ENCODE measurements around the gene HSD17B14.
"Not testable (repeated sequence)": the region's sequence is repeated elsewhere in the genome, so short reads cannot be mapped to it uniquely, and the experiment has no call there.

The HSD17B14 gene

GRCh38 chr19:48836089-48837017, at the start of gene HSD17B14:
Gene HSD17B14 (minus strand): TSS chr19:48836491. CDS start chr19:48836411, 80 bp downstream.
- no peaks in the 10 kb centered on the region for H3K9me3 ChIP-seq (ENCODE audit: low read length)
- H3K4me3 ChIP-seq (ENCODE audit: low read length): no peak within 1 kb of the TSS
- H3K36me3 ChIP-seq (ENCODE audit: insufficient read depth, low read length): no peaks in the 10 kb centered on the region
- H3K27me3 ChIP-seq (ENCODE audit: insufficient read depth, low read length): no peaks in the 10 kb centered on the region
- H2AFZ ChIP-seq (ENCODE audit: low read depth, low read length): no peak within 1 kb of the TSS
- no peaks in the 10 kb centered on the region for H3K4me1 ChIP-seq (ENCODE audit: insufficient read depth, low read length)

GRCh38 chr19:48883726-48884125, 47.4 kb upstream of the HSD17B14 start:
- Histone ChIP-seq H3K4me3 (ENCODE audit: low read length) (no peak overlapping the region), H3K9me3 (ENCODE audit: low read length) (peaks cover 4% of the 10 kb centered on the region), H3K27me3 (ENCODE audit: insufficient read depth, low read length) (no peaks in the 10 kb centered on the region), H3K36me3 (ENCODE audit: insufficient read depth, low read length) (peaks cover 2% of the 10 kb centered on the region), H2AFZ (ENCODE audit: low read depth, low read length) (no peak overlapping the region), H3K4me1 (ENCODE audit: insufficient read depth, low read length) (no peaks in the 10 kb centered on the region)

- Histone ChIP-seq H3K36me3 (ENCODE audit: insufficient read depth, low read length) (peaks cover 2% of the 10 kb centered on the region), H3K4me3 (ENCODE audit: low read length) (no peak overlapping the region), H3K9me3 (ENCODE audit: low read length) (peaks cover 4% of the 10 kb centered on the region), H3K27me3 (ENCODE audit: insufficient read depth, low read length) (no peaks in the 10 kb centered on the region), H3K4me1 (ENCODE audit: insufficient read depth, low read length) (no peaks in the 10 kb centered on the region), H2AFZ (ENCODE audit: low read depth, low read length) (no peak overlapping the region)
These were observed 45.7 kb upstream of the HSD17B14 start for GRCh38 chr19:48881741-48882657.

GRCh38 chr19:48879696-48880095, 43.4 kb upstream of the HSD17B14 start:
- Histone ChIP-seq H3K36me3 (ENCODE audit: insufficient read depth, low read length) (peaks cover 11% of the 10 kb centered on the region), H3K4me1 (ENCODE audit: insufficient read depth, low read length) (peaks cover 20% of the 10 kb centered on the region)
- H3K9me3 ChIP-seq (ENCODE audit: low read length); H2AFZ ChIP-seq (ENCODE audit: low read depth, low read length); H3K4me3 ChIP-seq (ENCODE audit: low read length); H3K27me3 ChIP-seq (ENCODE audit: insufficient read depth, low read length): not testable (repeated sequence)

- H3K9me3 ChIP-seq (ENCODE audit: low read length): peaks cover 4% of the 10 kb centered on the region
- peaks cover 17% of the 10 kb centered on the region for H3K36me3 ChIP-seq (ENCODE audit: insufficient read depth, low read length)
- no peak overlapping the region for H2AFZ ChIP-seq (ENCODE audit: low read depth, low read length)
- H3K27me3 ChIP-seq (ENCODE audit: insufficient read depth, low read length): no peaks in the 10 kb centered on the region
- peaks cover 26% of the 10 kb centered on the region for H3K4me1 ChIP-seq (ENCODE audit: insufficient read depth, low read length)
- no peak overlapping the region for H3K4me3 ChIP-seq (ENCODE audit: low read length)
These were observed 42.8 kb upstream of the HSD17B14 start for GRCh38 chr19:48879025-48879637.

GRCh38 chr19:48878196-48879024, 42.1 kb upstream of the HSD17B14 start:
- H3K4me1 ChIP-seq (ENCODE audit: insufficient read depth, low read length): peaks cover 33% of the 10 kb centered on the region
- peaks cover 4% of the 10 kb centered on the region for H3K9me3 ChIP-seq (ENCODE audit: low read length)
- H3K36me3 ChIP-seq (ENCODE audit: insufficient read depth, low read length): peaks cover 23% of the 10 kb centered on the region
- H3K27me3 ChIP-seq (ENCODE audit: insufficient read depth, low read length): no peaks in the 10 kb centered on the region
- no peak overlapping the region for H3K4me3 ChIP-seq (ENCODE audit: low read length)
- H2AFZ ChIP-seq (ENCODE audit: low read depth, low read length): no peak overlapping the region

GRCh38 chr19:48877855-48878195, 41.5 kb upstream of the HSD17B14 start:
- H3K9me3 ChIP-seq (ENCODE audit: low read length): peaks cover 4% of the 10 kb centered on the region
- H2AFZ ChIP-seq (ENCODE audit: low read depth, low read length): no peak overlapping the region
- no peak overlapping the region for H3K4me3 ChIP-seq (ENCODE audit: low read length)
- peaks cover 37% of the 10 kb centered on the region for H3K4me1 ChIP-seq (ENCODE audit: insufficient read depth, low read length)
- no peaks in the 10 kb centered on the region for H3K27me3 ChIP-seq (ENCODE audit: insufficient read depth, low read length)
- peaks cover 25% of the 10 kb centered on the region for H3K36me3 ChIP-seq (ENCODE audit: insufficient read depth, low read length)

- Histone ChIP-seq H3K4me1 (ENCODE audit: insufficient read depth, low read length) (peaks cover 40% of the 10 kb centered on the region), H3K4me3 (ENCODE audit: low read length) (peak overlapping the region; percentile 79), H3K36me3 (ENCODE audit: insufficient read depth, low read length) (peaks cover 25% of the 10 kb centered on the region)
- H3K9me3 ChIP-seq (ENCODE audit: low read length); H2AFZ ChIP-seq (ENCODE audit: low read depth, low read length); H3K27me3 ChIP-seq (ENCODE audit: insufficient read depth, low read length): not testable (repeated sequence)
These were observed 40.0 kb upstream of the HSD17B14 start for GRCh38 chr19:48876043-48876981.

- Histone ChIP-seq H3K4me1 (ENCODE audit: insufficient read depth, low read length) (peaks cover 40% of the 10 kb centered on the region), H3K27me3 (ENCODE audit: insufficient read depth, low read length) (no peaks in the 10 kb centered on the region), H3K36me3 (ENCODE audit: insufficient read depth, low read length) (peaks cover 25% of the 10 kb centered on the region), H3K4me3 (ENCODE audit: low read length) (peak overlapping the region; percentile 79), H2AFZ (ENCODE audit: low read depth, low read length) (no peak overlapping the region), H3K9me3 (ENCODE audit: low read length) (no peaks in the 10 kb centered on the region)
These were observed 38.2 kb upstream of the HSD17B14 start for GRCh38 chr19:48874303-48875135.

- peaks cover 23% of the 10 kb centered on the region for H3K36me3 ChIP-seq (ENCODE audit: insufficient read depth, low read length)
- H3K27me3 ChIP-seq (ENCODE audit: insufficient read depth, low read length): no peaks in the 10 kb centered on the region
- peaks cover 42% of the 10 kb centered on the region for H3K4me1 ChIP-seq (ENCODE audit: insufficient read depth, low read length)
- H3K4me3 ChIP-seq (ENCODE audit: low read length): peak overlapping the region; percentile 79
- H3K9me3 ChIP-seq (ENCODE audit: low read length): no peaks in the 10 kb centered on the region
- no peak overlapping the region for H2AFZ ChIP-seq (ENCODE audit: low read depth, low read length)
These were observed 37.4 kb upstream of the HSD17B14 start for GRCh38 chr19:48873476-48874302.

Measured in neuron (in vitro differentiated cells).